Measurements from ENCODE around the gene RDH11.
"Not testable (repeated sequence)": the region's sequence is repeated elsewhere in the genome, so short reads cannot be mapped to it uniquely, and the experiment has no call there.

The RDH11 gene

GRCh38 chr14:67721875-67722274, 26.3 kb upstream of the RDH11 start:
- Histone ChIP-seq H3K4me2 (ENCODE audit: low read depth, low read length, poor library complexity, severe bottlenecking) (no peak overlapping the region), H3K9me2 (replicated peaks; ENCODE audit: insufficient read depth, low read length) (no peaks in the 10 kb centered on the region), H3K36me3 (ENCODE audit: low read length) (no peaks in the 10 kb centered on the region), H3K4me3 (ENCODE audit: insufficient read depth, low read length, poor library complexity, severe bottlenecking) (no peak overlapping the region), H2AFZ (ENCODE audit: low read depth, low read length, severe bottlenecking) (no peak overlapping the region), H3K9ac (ENCODE audit: low read length) (no peak overlapping the region), H3K27ac (ENCODE audit: low read depth, low read length) (no peak overlapping the region), H3K9me3 (ENCODE audit: insufficient read depth, low read length) (no peaks in the 10 kb centered on the region), H3K79me2 (ENCODE audit: insufficient read depth, low read length) (no peaks in the 10 kb centered on the region), H3F3A (ENCODE audit: insufficient read depth) (no peaks in the 10 kb centered on the region), H3K27me3 (ENCODE audit: low read length) (no peaks in the 10 kb centered on the region), H4K20me1 (ENCODE audit: low read depth, low read length) (no peaks in the 10 kb centered on the region)
- no peak for TF ChIP-seq EZH2phosphoT487 (conservative IDR thresholded peaks at IDR 0.05; ENCODE audit: low read length)
- no peak for TF ChIP-seq CTCF (IDR thresholded peaks at IDR 0.05; ENCODE audit: insufficient read depth, low read length, poor library complexity, severe bottlenecking)

DNA sequence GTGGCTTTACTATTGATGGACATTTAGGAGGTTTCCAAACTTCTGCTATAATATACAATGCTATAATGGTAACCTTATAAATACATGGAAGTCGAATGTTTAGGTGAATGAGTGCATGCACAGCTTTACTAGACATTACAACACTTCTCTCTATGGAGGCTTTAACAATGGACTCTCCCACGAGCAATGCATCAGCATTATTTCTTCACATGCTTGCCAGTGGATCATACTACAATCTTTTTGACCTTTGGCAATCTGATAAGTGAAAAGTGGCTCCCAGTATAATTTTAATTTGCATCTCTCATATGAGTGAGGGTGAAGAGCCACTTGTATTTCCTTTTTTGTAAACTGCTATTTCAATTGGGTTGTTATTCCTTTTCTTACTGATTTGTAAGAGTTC, 24.3 kb upstream of the RDH11 start:
- Histone ChIP-seq H4K20me1 (ENCODE audit: low read depth, low read length) (no peaks in the 10 kb centered on the region), H3K9ac (ENCODE audit: low read length) (no peak overlapping the region), H3K27ac (ENCODE audit: low read depth, low read length) (no peak overlapping the region), H3K4me2 (ENCODE audit: low read depth, low read length, poor library complexity, severe bottlenecking) (no peak overlapping the region), H3K27me3 (ENCODE audit: low read length) (no peaks in the 10 kb centered on the region), H3K79me2 (ENCODE audit: insufficient read depth, low read length) (no peaks in the 10 kb centered on the region), H3K9me2 (replicated peaks; ENCODE audit: insufficient read depth, low read length) (no peaks in the 10 kb centered on the region), H3K4me3 (ENCODE audit: insufficient read depth, low read length, poor library complexity, severe bottlenecking) (no peak overlapping the region), H2AFZ (ENCODE audit: low read depth, low read length, severe bottlenecking) (no peak overlapping the region), H3K36me3 (ENCODE audit: low read length) (no peaks in the 10 kb centered on the region), H3F3A (ENCODE audit: insufficient read depth) (no peaks in the 10 kb centered on the region), H3K9me3 (ENCODE audit: insufficient read depth, low read length) (no peaks in the 10 kb centered on the region)
- TF ChIP-seq EZH2phosphoT487 (conservative IDR thresholded peaks at IDR 0.05; ENCODE audit: low read length) (no peak), CTCF (IDR thresholded peaks at IDR 0.05; ENCODE audit: insufficient read depth, low read length, poor library complexity, severe bottlenecking) (no peak)

GRCh38 chr14:67719385-67719784, 23.8 kb upstream of the RDH11 start:
- not testable (repeated sequence) for H3K79me2 ChIP-seq (ENCODE audit: insufficient read depth, low read length); H3K9me2 ChIP-seq (replicated peaks; ENCODE audit: insufficient read depth, low read length); H3K27me3 ChIP-seq (ENCODE audit: low read length); H3K9ac ChIP-seq (ENCODE audit: low read length); H3K4me3 ChIP-seq (ENCODE audit: insufficient read depth, low read length, poor library complexity, severe bottlenecking); H2AFZ ChIP-seq (ENCODE audit: low read depth, low read length, severe bottlenecking); H3K4me2 ChIP-seq (ENCODE audit: low read depth, low read length, poor library complexity, severe bottlenecking); H4K20me1 ChIP-seq (ENCODE audit: low read depth, low read length); H3K27ac ChIP-seq (ENCODE audit: low read depth, low read length); H3K9me3 ChIP-seq (ENCODE audit: insufficient read depth, low read length); H3K36me3 ChIP-seq (ENCODE audit: low read length); H3F3A ChIP-seq (ENCODE audit: insufficient read depth)

DNA sequence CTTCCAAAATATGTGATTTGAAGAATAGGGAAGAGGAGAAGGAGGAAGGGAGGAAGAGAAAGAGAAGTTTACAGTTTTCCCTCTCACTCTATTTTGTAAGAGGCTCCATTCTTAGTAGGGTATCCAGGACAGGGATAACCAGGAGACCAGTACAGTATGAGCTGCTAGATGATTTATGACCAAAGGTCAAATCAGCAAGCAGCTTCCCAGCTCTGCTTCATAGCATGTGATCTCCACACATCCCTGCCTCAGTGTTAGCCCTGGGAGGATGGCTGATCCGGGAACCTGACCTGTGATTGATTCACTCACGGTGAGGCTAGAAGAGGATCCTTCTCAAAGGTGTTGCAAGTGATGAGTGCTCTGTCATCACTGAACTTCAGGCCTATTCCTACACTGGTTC, 22.7 kb upstream of the RDH11 start:
- Histone ChIP-seq H2AFZ (ENCODE audit: low read depth, low read length, severe bottlenecking) (no peak overlapping the region), H4K20me1 (ENCODE audit: low read depth, low read length) (no peaks in the 10 kb centered on the region), H3K9me2 (replicated peaks; ENCODE audit: insufficient read depth, low read length) (no peaks in the 10 kb centered on the region), H3K27me3 (ENCODE audit: low read length) (no peaks in the 10 kb centered on the region), H3F3A (ENCODE audit: insufficient read depth) (no peaks in the 10 kb centered on the region), H3K9me3 (ENCODE audit: insufficient read depth, low read length) (no peaks in the 10 kb centered on the region), H3K4me2 (ENCODE audit: low read depth, low read length, poor library complexity, severe bottlenecking) (no peak overlapping the region), H3K9ac (ENCODE audit: low read length) (no peak overlapping the region), H3K36me3 (ENCODE audit: low read length) (no peaks in the 10 kb centered on the region), H3K79me2 (ENCODE audit: insufficient read depth, low read length) (no peaks in the 10 kb centered on the region), H3K4me3 (ENCODE audit: insufficient read depth, low read length, poor library complexity, severe bottlenecking) (no peak overlapping the region), H3K27ac (ENCODE audit: low read depth, low read length) (no peak overlapping the region)
- TF ChIP-seq EZH2phosphoT487 (conservative IDR thresholded peaks at IDR 0.05; ENCODE audit: low read length) (no peak), CTCF (IDR thresholded peaks at IDR 0.05; ENCODE audit: insufficient read depth, low read length, poor library complexity, severe bottlenecking) (no peak)
